ENCODE data around the gene PSMA8.

PSMA8 gene

DNA sequence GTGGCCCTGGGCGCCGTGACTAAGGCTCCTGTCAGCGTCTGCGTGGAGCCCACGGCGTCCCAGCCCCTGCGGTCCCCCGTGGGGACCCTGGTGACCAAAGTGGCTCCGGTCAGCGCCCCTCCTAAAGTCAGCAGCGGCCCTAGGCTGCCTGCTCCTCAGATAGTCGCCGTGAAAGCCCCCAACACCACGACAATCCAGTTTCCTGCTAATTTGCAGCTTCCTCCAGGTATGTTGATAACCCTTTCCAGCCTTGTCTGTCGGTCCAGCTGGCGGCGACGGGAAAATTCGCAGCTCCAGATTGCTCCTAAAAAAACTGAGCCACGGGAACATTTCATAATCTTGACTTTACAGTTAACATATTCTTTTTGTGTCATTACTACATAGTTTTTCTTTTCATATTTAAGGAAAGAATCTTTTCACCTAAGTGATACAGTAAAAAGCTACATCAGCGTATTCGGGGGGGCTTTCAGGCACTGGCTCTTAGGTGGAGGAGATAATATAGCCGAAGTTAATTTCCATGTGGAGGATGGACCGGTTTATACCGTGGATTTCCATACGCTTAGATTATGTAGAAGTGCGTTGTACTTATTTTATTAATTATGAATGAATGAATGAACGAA, 93.5 kb downstream of the PSMA8 start:
- TF ChIP-seq ZNF530 (tag by site-specific recombination; IDR thresholded peaks at IDR 0.05; ENCODE audit: low read depth) (no peak), ZNF621 (tag by site-specific recombination; IDR thresholded peaks at IDR 0.05) (no peak), ZNF335 (tag by site-specific recombination; conservative IDR thresholded peaks at IDR 0.05) (peak; percentile 79), SALL2 (tag by site-specific recombination; IDR thresholded peaks at IDR 0.05; ENCODE audit: borderline replicate concordance) (no peak), ZNF169 (tag by site-specific recombination; IDR thresholded peaks at IDR 0.05) (no peak), BCL11B (tag by site-specific recombination; IDR thresholded peaks at IDR 0.05; ENCODE audit: low read depth) (no peak), ZFP37 (tag by site-specific recombination; IDR thresholded peaks at IDR 0.05) (0 out of 2 replicates have a peak, but pooled peaks have one; percentile 34)
- Histone ChIP-seq H3K4me3 (ENCODE audit: low read depth, low read length) (peak overlapping the region; percentile 89), H3K27ac (ENCODE audit: extremely low read depth, low read depth, low read length) (peak overlapping the region; percentile 71; the same call in 1 of the 2 replicates), H3K36me3 (ENCODE audit: control insufficient read depth in 2 of 2, insufficient read depth in 1 of 2, low read length in 2 of 2) (no peaks in the 10 kb centered on the region), H3K4me1 (ENCODE audit: control insufficient read depth, insufficient read depth, low read length) (peaks cover 6% of the 10 kb centered on the region; the same call in 1 of the 2 replicates), H3K9me3 (ENCODE audit: control insufficient read depth, insufficient read depth, low read depth, low read length) (no peaks in the 10 kb centered on the region)
- ChIA-PET POLR2A (interaction anchor here (1.4 kb wide), 2 partner anchors 10 kb away, joined by 3 to 5 read pairs; no protein-coding TSS in a partner anchor), CTCF (interaction anchor here (0.6 to 0.8 kb wide), 3 partner anchors 46 to 904 kb away, joined by 3 read pairs; no protein-coding TSS in a partner anchor)

- H3K36me3 ChIP-seq (ENCODE audit: control insufficient read depth in 2 of 2, insufficient read depth in 1 of 2, low read length in 2 of 2), result no peaks in the 10 kb centered on the region
- no peak overlapping the region for H3K27ac ChIP-seq (ENCODE audit: extremely low read depth, low read depth, low read length)
- ChIA-PET CTCF (interaction anchor here (0.6 kb wide), 1 partner anchor 1849 kb away, joined by 3 read pairs; no protein-coding TSS in a partner anchor), POLR2A (no interaction called here)
- no peaks in the 10 kb centered on the region for H3K9me3 ChIP-seq (ENCODE audit: control insufficient read depth, insufficient read depth, low read depth, low read length)
- peaks cover 6% of the 10 kb centered on the region; the same call in 1 of the 2 replicates for H3K4me1 ChIP-seq (ENCODE audit: control insufficient read depth, insufficient read depth, low read length)
- TF ChIP-seq ZNF416 (tag by site-specific recombination; IDR thresholded peaks at IDR 0.05) (no peak), ZBTB20 (tag by site-specific recombination; IDR thresholded peaks at IDR 0.05) (0 out of 2 replicates have a peak, but pooled peaks have one; percentile 10), RBAK (tag by site-specific recombination; IDR thresholded peaks at IDR 0.05) (no peak), ZNF530 (tag by site-specific recombination; IDR thresholded peaks at IDR 0.05; ENCODE audit: low read depth) (no peak), ZNF221 (tag by site-specific recombination; IDR thresholded peaks at IDR 0.05; ENCODE audit: borderline replicate concordance) (no peak), ZNF707 (tag by site-specific recombination; IDR thresholded peaks at IDR 0.05) (no peak), ZNF529 (tag by site-specific recombination; IDR thresholded peaks at IDR 0.05; ENCODE audit: insufficient replicate concordance) (no peak), ZNF18 (tag by site-specific recombination; IDR thresholded peaks at IDR 0.05) (no peak), GFI1B (tag by site-specific recombination; IDR thresholded peaks at IDR 0.05) (no peak), ZNF549 (tag by site-specific recombination; IDR thresholded peaks at IDR 0.05) (no peak), GLI2 (tag by site-specific recombination; IDR thresholded peaks at IDR 0.05; ENCODE audit: borderline replicate concordance, low read depth) (no peak), ZNF302 (tag by site-specific recombination; IDR thresholded peaks at IDR 0.05; ENCODE audit: low read depth) (no peak), HOXC10 (CRISPR knock-in tag; IDR thresholded peaks at IDR 0.05) (no peak), PRDM1 (tag by site-specific recombination; IDR thresholded peaks at IDR 0.05) (peak; percentile 61; the same call in 1 of the 2 replicates), ZNF341 (tag by site-specific recombination; IDR thresholded peaks at IDR 0.05; ENCODE audit: low read depth) (no peak)
- TF ChIP-seq, protein P1, sequence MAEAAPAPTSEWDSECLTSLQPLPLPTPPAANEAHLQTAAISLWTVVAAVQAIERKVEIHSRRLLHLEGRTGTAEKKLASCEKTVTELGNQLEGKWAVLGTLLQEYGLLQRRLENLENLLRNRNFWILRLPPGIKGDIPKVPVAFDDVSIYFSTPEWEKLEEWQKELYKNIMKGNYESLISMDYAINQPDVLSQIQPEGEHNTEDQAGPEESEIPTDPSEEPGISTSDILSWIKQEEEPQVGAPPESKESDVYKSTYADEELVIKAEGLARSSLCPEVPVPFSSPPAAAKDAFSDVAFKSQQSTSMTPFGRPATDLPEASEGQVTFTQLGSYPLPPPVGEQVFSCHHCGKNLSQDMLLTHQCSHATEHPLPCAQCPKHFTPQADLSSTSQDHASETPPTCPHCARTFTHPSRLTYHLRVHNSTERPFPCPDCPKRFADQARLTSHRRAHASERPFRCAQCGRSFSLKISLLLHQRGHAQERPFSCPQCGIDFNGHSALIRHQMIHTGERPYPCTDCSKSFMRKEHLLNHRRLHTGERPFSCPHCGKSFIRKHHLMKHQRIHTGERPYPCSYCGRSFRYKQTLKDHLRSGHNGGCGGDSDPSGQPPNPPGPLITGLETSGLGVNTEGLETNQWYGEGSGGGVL (tag by site-specific recombination; IDR thresholded peaks at IDR 0.05), result peak; percentile 76
- H3K4me3 ChIP-seq (ENCODE audit: low read depth, low read length), result no peak overlapping the region
Observed at GRCh38 chr18:26228562-26229260, 95.0 kb downstream of the PSMA8 start.
